GM15510 (cell line): ENCODE results near the gene DNAJA3.

ENCODE experiments used
- POLR2A ChIP-seq: IDR thresholded peaks from 3 replicates; pipeline ENCODE4 v1.6.1; 2011; ENCODE audit warnings: borderline replicate concordance; ENCODE audit not compliant: insufficient read length; ENCODE audit errors: extremely low read depth

Gene DNAJA3

DNA sequence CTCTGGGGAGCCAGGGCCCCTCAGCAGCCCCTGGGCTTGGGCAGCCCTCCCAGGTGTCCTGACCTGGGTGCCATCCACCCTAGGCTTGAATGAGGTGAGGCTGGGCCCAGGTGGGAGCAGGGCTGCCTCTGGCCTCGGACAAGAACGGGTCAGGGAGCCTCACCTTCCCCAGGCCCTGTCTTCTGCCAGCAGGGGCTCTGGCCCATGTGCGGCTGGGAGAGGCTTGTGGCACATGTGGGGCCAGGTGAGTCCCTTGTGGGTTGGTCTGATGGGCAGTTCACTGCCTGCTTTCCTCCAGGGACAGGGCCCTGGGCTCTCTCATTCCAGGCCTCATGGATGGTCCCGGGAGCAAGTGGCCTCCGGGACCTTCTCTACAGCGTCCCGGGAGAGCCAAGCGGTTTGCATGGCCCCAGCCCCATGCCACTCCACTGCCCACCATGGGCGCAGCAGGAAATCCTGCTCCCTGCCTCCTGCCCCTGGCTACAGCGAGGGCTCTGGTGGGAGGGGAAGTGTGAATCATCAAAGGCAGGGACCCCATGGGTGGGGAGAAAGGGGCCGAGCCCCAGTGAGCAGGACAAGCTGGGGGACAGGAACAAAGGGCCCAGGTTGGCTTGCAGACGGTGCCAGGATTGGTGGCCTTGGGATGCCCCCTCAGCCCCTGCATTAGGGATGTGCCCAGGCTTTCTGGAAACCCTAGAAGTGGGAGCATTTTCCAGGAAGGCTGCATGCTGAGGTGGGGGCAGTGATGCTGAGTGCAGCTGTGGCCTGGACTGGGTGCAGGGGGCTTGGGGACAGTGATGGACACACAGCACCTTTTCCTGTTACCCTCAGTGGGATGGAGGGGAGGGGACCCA is 41.9 kb upstream of the DNAJA3 start:
- no peak for TF ChIP-seq POLR2A

DNA sequence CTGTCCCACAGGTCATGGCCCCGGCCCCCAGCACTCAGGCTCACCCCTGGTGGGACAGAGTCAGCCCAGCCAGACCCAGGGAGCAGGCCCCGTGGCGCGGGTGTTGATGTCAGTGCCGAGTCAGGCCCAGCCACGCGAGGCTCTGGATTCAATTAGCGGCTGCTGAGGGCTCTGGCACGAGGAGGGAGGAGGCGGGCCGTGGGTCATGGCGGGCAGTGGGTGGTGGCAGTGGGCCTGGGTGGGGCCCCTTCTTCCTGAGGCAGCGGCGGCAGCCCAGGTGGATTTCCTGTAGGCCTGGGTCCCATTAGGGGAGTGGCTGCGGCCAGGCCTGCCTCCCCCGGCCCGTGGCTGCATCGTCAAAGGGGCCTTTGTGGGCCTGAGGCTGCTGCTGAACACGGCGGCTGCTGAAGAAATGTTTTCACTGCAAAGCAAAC is 41.1 kb upstream of the DNAJA3 start:
- no peak for TF ChIP-seq POLR2A

DNA sequence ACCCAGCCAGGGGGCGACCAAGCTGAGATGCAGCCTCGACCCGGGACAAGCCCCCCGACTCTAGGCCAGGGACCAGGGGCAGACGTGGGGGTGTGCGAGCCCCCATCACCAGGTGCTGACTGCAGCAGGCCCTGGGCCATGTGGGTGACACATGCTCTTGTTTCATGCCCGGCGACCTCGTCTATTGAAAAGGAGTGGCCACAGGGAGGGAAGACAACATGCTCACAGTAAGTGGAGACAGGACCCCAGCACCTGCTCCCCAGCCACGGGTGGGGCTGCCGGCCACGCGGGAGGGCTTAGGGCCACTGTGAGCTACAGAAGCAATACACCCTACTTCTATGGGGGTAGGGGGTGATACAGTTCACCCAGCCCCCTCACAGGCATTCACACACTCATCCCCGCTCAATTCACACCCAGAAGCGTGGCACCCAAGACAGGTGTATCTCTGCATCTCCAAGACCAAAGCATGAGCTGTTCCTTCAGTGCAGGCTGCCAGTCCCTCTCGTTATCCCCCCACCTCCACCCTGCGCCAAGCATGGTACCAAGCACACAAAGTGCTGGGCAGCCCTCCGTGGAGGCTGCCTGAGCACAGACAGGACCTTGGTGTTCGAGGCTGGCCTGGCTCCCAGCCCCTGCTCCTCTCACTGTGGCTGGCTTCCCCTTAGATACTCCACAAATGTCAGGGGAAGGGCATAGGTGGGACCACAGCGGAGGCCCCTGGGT is 40.4 kb upstream of the DNAJA3 start:
- TF ChIP-seq POLR2A: no peak

DNA sequence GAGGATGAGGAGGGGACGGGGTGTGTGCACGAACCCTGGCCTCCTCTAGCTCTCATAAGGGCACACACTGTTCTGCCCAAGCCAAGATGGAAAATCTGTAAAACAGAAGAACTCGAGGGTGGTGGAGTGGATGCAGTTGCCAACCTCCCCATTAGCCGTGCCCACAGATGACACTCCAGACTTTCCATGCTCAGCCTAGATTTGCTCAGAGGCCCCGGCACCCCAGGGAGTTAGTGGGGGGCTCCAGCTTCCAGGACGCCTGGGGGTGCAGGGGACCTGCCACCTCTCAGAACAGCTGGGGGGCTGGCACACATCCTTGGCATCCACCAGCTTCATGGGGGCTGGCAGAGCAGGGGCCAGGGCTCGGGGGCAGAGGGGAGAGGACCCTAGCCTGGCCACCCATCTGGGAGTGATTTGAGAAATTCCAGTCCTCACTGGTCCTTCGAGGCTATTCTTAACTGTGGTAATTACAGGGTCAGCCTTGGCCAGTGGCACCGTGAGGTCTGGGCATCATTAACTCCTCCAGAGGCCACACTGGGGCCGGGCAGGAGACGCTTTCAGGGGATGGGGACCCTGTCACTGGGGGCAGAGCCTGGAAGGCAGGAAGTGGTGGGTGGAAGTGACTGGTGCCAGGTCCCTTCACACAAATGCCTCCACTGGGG is 39.7 kb upstream of the DNAJA3 start:
- no peak for TF ChIP-seq POLR2A

DNA sequence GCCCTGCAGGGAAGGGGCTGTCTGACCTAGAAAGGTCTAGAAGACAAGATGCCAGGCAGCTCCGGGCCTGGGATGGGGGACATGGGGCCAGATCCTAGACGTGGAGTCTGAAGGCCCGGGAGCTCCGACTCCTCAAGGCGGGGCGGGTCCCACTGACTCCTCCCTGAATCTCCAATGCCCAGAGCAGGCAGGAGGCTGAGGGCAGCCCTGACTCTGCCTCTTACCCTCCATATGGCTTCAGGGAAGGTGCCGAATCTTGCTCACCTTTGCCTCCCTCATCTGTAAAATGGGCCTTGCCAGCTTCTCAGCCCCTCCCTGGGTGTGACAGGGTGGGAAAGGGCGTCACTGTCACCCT is 39.2 kb upstream of the DNAJA3 start:
- TF ChIP-seq POLR2A: no peak

DNA sequence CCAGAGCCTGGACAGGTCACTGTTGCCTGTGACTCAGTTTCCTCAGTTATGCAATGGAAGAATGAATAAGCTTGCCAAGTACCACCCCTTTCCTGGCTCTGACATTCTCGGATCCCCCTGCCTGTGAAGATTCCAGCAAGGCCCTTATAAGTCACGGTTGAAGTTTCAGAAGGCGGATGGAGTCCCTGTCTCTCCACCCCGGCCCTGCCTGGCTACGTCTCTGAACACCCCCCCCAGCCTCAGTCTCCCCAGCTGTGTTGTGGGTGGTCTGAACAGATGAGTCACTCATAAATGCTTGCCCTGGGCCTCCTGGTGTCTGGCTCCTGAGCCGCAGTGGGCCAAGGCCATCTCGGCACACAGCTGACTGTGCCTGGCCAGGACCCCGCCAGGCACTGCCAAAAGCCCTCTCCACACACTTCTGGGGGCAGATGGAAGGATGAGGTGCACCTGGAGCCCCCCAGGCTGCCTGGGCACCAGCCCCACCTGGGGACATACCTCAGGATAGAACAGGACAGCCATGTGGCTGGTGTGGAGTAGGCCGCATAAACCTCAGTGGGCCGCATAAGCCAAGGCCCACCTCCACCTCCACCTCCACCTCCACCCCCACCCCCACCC is 38.6 kb upstream of the DNAJA3 start:
- TF ChIP-seq POLR2A: no peak

DNA sequence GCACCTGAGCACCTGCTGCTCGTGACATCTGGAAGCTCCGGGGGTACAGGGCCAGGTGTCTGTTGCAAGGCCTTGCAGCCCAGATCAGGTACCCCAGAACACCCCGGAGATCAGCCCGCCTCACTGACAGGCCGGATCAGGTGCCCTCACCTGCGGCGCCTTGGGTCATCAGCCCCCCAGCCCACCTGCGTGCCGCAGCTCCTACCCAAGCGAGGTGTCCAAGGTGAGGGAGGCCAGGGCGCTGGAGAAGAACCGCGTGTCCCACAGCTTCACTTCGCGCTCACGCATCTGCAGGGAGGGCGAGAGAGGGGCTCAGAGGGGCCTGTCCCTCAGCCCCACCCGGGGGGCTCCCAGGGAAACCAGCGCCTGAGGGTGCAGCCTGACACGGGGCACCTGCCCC is 37.9 kb upstream of the DNAJA3 start:
- no peak for TF ChIP-seq POLR2A

DNA sequence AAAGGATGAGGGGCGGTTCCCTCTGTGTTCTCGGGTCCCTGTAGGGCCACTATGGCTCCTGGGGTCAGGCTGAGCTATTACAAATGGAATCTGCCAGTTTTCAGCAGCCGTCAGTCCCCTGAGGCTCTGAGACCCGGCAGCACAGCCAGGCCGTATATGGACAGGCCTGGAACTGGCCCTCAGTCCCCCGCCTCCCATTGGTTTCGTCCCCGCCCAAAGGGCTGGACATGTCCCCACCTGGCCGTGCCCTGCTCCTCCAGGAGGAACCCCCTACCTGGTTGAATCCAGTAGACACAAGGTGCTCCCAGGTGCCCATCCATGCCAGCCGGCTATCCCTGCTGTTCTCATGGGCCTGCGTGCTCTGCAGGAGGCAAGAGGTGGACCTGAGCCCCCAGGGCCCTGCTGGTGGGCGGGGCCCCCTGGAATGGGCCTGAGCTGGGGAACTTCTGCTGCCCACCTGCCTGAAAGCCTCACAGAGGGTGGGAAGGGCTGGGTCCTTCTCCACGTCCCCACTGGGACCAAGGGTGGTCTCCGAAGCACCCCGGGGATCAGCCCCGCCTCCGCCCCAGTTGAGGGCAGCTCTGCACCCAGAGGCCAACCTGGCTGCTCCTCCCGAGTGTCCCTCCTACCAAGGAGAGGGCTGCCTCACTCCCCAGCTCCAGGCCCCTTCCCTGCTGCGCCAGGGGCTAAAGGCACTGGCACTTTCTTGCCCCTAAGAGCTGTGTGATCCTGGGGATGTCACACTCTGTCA is 37.2 kb upstream of the DNAJA3 start:
- TF ChIP-seq POLR2A: no peak

DNA sequence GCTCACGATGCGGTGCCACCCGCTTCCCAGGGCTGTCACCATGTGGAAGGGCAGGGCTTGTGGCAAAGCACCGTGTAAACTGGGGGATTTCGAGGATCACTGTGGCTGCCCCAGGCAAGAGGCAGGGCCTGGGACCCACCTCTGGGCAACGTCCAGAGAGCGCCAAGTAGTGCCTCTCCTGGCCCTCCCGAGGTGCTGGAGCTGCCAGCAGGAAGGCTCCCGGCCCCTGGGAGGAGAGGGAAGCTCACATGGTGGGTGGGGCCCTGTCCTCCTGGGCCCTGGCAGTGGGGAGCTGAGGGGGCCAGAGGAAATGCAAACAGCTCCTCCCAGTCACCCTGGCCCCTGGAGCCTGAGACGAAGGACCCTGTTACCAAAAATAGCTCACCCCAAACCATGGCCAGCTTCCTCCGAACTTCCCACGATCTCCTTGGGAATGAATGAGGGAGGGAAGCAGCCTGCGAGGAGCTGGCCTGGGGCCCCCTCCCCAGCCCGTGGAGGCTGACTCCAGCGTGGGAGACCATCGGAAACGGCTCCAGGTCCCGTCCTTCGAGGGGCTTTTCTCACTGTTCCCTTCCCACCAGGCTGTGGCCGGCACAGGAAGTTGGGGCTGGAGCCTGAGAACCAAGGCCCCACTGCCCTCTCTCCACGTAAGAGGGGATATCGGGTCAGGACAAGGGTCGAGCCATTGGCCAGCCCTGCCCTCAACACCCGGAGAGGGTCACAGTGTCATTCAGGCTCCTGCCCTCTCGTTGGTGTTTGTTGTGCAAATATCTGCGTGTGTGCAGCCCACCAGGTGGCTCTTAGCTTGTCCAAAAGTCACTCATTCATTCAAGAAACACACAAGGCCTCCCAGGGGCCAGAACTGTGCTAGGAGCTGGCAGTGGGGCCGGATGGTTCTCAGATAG is 36.4 kb upstream of the DNAJA3 start:
- TF ChIP-seq POLR2A: no peak

DNA sequence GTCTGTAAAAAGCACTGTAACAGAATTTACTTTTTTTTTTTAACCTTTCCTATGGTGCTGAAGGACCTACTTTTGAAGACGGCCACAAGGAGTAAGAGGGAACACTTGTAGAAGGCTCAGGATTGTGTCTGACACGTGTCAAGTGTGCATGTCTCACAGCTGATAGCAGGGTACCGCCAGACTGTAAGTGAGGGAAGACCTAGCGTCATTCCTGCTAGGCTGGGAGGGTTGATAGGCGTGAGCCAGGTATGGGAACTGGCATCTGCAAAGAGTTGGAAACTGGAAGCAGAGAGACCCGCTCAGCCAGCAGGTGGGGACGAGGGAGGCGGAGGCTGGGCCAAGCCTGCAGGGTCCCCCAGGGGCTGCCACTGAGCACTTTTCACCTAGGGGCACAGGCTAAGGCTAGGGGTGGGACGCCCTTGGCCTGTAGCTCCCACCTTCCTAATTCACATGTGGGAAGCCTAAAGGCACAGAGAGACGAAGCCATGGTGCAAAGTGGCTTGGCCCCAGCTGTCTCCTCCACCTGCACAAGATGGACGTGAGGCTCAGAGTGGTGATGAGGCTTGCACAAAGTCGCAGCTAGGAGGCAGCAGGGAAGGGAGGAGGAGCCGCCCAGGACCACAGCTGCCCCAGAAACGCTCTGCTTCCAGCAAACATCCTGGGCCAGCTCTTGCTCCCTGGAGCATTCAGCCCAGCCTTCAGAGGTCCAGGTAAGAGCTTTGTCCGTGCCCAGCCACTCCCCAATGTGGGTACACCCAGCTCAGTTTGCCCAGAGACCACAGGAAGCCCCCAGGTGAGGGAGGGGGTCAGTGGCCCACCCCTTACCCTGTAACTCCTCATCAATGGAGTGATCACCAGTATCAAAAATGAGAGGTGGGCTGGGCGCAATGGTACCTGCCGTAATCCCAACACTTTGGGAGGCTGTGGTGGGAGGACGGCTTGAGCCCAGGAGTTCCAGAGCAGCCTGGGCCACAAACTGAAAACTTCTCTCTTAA is 35.1 kb upstream of the DNAJA3 start:
- TF ChIP-seq POLR2A: no peak

DNA sequence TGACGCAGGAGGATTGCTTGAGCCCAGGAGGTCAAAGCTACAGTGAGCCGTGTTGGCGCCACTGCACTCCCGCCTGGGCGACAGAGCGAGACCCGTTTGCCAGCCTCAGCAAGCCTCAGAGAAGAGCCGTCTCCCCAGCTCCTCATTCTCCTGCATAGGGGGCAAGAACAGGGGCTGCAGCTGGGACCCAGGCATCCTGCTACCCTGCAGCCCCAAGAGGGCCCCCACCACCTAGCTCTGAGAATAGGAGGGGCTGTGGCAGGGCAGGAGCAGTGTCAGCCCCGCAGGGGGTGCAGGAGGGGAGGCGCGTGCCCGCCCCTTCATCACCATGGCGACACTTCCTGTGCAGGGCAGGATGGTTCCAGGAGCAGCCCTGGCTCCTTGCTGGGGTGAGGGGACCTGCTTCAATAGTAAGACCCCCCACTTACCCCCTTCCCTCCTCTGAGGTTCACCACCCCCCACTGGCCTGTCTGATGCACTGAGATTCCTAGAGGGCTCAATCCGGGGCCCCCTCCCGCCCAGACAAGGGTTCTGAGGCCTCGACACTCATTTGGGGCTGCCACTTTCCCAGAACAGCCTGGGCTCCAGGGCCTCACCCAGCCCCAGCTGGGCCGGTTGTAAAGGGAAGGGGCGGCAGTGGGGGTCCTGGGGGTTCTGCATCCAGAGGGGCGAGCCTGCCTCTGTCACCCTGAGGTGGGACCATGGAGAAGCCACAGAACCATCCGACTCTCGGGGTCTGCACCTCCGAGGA is 33.9 kb upstream of the DNAJA3 start:
- no peak for TF ChIP-seq POLR2A
